Panc1 (cell line): ENCODE results near the gene KIF26B. TPM values are rescaled to one million over a fixed set of nuclear protein-coding genes. Genes with fewer than 3 reads are reported as not detected.

Experiments
- ATAC-seq: fragments of 200-7000 bp; cut with Tn5 transposase; 2 replicates; pipeline ENCODE4 v1.9.1; 2020; ENCODE audit warnings: mild to moderate bottlenecking, moderate library complexity
- BruUV-seq: library from RNA; stranded (reverse); fragments of 400-500 nt; replicated peaks from 2 replicates; lab custom pipeline; 2021; lab: Mats Ljungman, UMichigan
- CTCF ChIA-PET: fragments of 300-600 bp; sonication (Branson Sonifier 250); formaldehyde crosslinking; loops from one replicate; lab custom pipeline; 2022; ENCODE audit warnings: antibody characterized with exemption; lab: Charles Lee
- POLR2A ChIA-PET: fragments of 300-600 bp; sonication (Branson Sonifier 250); formaldehyde crosslinking; loops from one replicate; lab custom pipeline; 2022; ENCODE audit warnings: antibody characterized with exemption; lab: Charles Lee
- DNase-seq: peaks from one replicate; pipeline ENCODE4 v3.0.0-alpha.2; 2010; ENCODE audit warnings: low read depth, low spot score
- H3K27ac ChIP-seq: 2 replicates; pipeline ENCODE4 v1.5.1; 2011; ENCODE audit warnings: mild to moderate bottlenecking, low read length, inconsistent platforms
- H3K27me3 ChIP-seq: fragments of 200-500 bp; sonication (Bioruptor generic); 2 replicates; pipeline ENCODE4 v1.6.0; 2014; ENCODE audit warnings: low read length, inconsistent platforms; ENCODE audit not compliant: control insufficient read depth, insufficient read depth
- H3K36me3 ChIP-seq: fragments of 200-500 bp; sonication (Bioruptor generic); 2 replicates; pipeline ENCODE4 v1.5.1; 2014; ENCODE audit warnings: inconsistent platforms, mild to moderate bottlenecking, low read length, moderate library complexity; ENCODE audit not compliant: control insufficient read depth, insufficient read depth
- H3K4me1 ChIP-seq: 2 replicates; pipeline ENCODE4 v1.5.1; 2011; ENCODE audit warnings: inconsistent platforms, mild to moderate bottlenecking, low read length, moderate library complexity; ENCODE audit not compliant: control insufficient read depth, insufficient read depth
- H3K4me3 ChIP-seq, 2 experiments: 2 replicates each; pipeline ENCODE4 v1.5.1; 2011 to 2012; ENCODE audit warnings: low read depth in 2 of 2, low read length in 2 of 2, mild to moderate bottlenecking in 2 of 2, inconsistent platforms in 1 of 2, moderate library complexity in 1 of 2
- H3K9me3 ChIP-seq: fragments of 200-500 bp; sonication (Bioruptor generic); 2 replicates; pipeline ENCODE4 v1.5.1; 2014; ENCODE audit warnings: low read depth, mild to moderate bottlenecking, inconsistent platforms, low read length, moderate library complexity; ENCODE audit not compliant: control insufficient read depth, insufficient read depth
- CTCF ChIP-seq: fragments of 450-650 bp; IDR thresholded peaks from 2 replicates; pipeline ENCODE4 v1.5.1; 2017; ENCODE audit warnings: mild to moderate bottlenecking
- POLR2AphosphoS5 ChIP-seq: IDR thresholded peaks from 2 replicates; pipeline ENCODE4 v1.6.1; 2012; ENCODE audit warnings: mild to moderate bottlenecking, low read depth, low read length, moderate library complexity
- SIN3A ChIP-seq: IDR thresholded peaks from 2 replicates; pipeline ENCODE4 v1.6.1; 2012; ENCODE audit warnings: low read depth, mild to moderate bottlenecking, low read length, moderate library complexity, borderline replicate concordance; ENCODE audit not compliant: insufficient read depth
- TCF7L2 ChIP-seq: IDR thresholded peaks from 2 replicates; pipeline ENCODE4 v1.6.1; 2011; ENCODE audit warnings: mild to moderate bottlenecking, low read depth, low read length, inconsistent platforms
- in situ Hi-C: cut with HindIII; loops from 2 replicates; pipeline ENCODE4 v1.10.0; 2016; ENCODE audit warnings: low sequenced_read_pairs, low pct_unique_long_range_greater_than_20kb
- intact Hi-C: fragments of 100-400 bp; cut with micrococcal nuclease; formaldehyde crosslinking; loops from one replicate; pipeline ENCODE4 v1.10.0; 2022; ENCODE audit not compliant: unreplicated experiment
- total RNA-seq: library from RNA; stranded (reverse); gene quantifications from one replicate; pipeline ENCODE4 v1.2.1, GENCODE V29; 2021; ENCODE audit not compliant: unreplicated experiment
- TF ChIP-seq, protein P1 (sequence below), 2 experiments: IDR thresholded peaks; 2 replicates each; pipeline ENCODE4 v1.6.1; 2011 to 2012; ENCODE audit warnings: low read depth in 2 of 2, control low read depth in 1 of 2, low read length in 1 of 2, mild to moderate bottlenecking in 1 of 2, moderate library complexity in 1 of 2; ENCODE audit not compliant: insufficient read depth in 1 of 2

The KIF26B gene
- total RNA-seq, 1 experiment from 2014 or later = 0.33 TPM

DNA sequence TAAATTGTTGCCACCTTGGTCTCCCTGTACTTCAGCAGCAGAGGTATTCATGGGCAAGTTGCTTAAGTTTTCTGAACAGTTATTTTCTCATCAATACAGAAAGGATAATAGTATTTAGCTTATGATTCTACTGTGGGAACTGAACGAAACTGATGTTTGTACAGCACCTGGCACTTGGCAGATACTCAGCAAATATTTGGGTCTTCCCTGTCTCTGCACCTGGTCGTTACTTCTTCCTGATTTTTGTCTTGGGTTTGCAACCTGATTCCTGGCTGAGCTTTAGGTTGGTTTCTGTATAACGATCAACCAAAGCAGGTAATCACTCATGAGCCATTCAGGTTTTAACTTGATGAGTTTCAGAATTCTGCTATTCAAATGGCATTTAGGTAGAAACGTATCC is 490.6 kb downstream of the KIF26B start:
- H3K27me3 ChIP-seq = no peaks in the 10 kb centered on the region
- H3K9me3 ChIP-seq = peaks cover 12% of the 10 kb centered on the region; the same call in 1 of the 2 replicates
- DNase-seq (no peak), ATAC-seq (no peak)
- CTCF ChIA-PET = no interaction called here
- POLR2A ChIA-PET = no interaction called here
- H3K27ac ChIP-seq = no peak overlapping the region
- no peak overlapping the region for H3K4me3 ChIP-seq
- no peaks in the 10 kb centered on the region for H3K4me1 ChIP-seq
- no peaks in the 10 kb centered on the region for H3K36me3 ChIP-seq
- intact Hi-C loops (no loop called here), in situ Hi-C loops (no loop called here)
- no TSS peak for BruUV-seq
- TF ChIP-seq SIN3A (no peak), TCF7L2 (no peak), POLR2AphosphoS5 (no peak), CTCF (no peak)
- TF ChIP-seq, protein P1, sequence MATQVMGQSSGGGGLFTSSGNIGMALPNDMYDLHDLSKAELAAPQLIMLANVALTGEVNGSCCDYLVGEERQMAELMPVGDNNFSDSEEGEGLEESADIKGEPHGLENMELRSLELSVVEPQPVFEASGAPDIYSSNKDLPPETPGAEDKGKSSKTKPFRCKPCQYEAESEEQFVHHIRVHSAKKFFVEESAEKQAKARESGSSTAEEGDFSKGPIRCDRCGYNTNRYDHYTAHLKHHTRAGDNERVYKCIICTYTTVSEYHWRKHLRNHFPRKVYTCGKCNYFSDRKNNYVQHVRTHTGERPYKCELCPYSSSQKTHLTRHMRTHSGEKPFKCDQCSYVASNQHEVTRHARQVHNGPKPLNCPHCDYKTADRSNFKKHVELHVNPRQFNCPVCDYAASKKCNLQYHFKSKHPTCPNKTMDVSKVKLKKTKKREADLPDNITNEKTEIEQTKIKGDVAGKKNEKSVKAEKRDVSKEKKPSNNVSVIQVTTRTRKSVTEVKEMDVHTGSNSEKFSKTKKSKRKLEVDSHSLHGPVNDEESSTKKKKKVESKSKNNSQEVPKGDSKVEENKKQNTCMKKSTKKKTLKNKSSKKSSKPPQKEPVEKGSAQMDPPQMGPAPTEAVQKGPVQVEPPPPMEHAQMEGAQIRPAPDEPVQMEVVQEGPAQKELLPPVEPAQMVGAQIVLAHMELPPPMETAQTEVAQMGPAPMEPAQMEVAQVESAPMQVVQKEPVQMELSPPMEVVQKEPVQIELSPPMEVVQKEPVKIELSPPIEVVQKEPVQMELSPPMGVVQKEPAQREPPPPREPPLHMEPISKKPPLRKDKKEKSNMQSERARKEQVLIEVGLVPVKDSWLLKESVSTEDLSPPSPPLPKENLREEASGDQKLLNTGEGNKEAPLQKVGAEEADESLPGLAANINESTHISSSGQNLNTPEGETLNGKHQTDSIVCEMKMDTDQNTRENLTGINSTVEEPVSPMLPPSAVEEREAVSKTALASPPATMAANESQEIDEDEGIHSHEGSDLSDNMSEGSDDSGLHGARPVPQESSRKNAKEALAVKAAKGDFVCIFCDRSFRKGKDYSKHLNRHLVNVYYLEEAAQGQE (IDR thresholded peaks at IDR 0.05; ENCODE audit: insufficient read depth in 1 of 2, low read depth in 2 of 2, low read length in 1 of 2) = no peak

DNA sequence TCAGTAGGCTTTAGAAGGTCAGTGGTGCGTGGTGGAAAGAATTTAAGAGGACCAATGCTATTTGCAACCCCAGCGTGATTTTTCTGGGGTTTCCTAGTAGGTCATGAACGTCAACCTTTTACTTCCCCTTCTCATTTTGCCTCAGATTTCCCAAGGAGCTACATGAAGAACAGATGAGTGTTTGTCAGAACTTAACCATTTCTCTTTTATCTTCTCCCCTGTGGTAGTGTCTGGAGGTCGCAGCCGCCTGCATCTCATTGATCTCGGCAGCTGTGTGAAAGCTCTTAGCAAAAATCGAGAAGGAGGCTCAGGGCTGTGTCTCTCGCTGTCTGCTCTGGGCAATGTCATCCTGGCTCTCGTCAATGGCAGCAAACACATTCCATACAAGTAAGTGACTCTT is 491.1 kb downstream of the KIF26B start:
- POLR2A ChIA-PET = no interaction called here

More for the DNA sequence above, 491.1 kb downstream of the KIF26B start:
- H3K4me3 ChIP-seq = no peak overlapping the region
- BruUV-seq = no TSS peak
- H3K36me3 ChIP-seq = no peaks in the 10 kb centered on the region
- DNase-seq (no peak), ATAC-seq (no peak)
- H3K4me1 ChIP-seq = no peaks in the 10 kb centered on the region
- peaks cover 9% of the 10 kb centered on the region; the same call in 1 of the 2 replicates for H3K9me3 ChIP-seq
- in situ Hi-C loops (no loop called here), intact Hi-C loops (no loop called here)
- CTCF ChIA-PET = no interaction called here
- H3K27ac ChIP-seq = no peak overlapping the region
- TF ChIP-seq, protein P1 (IDR thresholded peaks at IDR 0.05; ENCODE audit: insufficient read depth in 1 of 2, low read depth in 2 of 2, low read length in 1 of 2) = no peak
- TF ChIP-seq CTCF (no peak), POLR2AphosphoS5 (no peak), SIN3A (no peak), TCF7L2 (no peak)
- H3K27me3 ChIP-seq = no peaks in the 10 kb centered on the region
